ENCODE measurements around the gene TSC22D2.

Gene TSC22D2

DNA sequence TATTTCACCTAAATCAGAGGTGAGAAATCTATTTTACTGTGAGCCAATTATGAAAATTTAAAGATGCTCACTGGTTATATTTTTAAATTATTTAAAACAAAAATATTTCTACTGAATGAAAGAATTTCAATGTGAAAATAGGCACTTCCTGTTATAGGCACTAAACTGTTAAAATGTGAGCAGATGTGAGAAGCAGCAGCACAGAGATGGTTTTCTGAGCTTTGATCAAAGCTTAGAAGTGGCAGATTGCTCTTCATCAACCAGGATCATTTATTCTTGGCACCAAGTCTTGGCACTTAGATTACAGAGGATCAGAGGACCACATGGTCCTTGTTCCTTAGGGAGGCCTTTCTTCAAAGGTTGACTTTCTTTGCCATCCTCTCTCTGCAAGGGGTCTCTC lies 18.0 kb upstream of the TSC22D2 start:
- no peak overlapping the region for H2AFZ ChIP-seq (ENCODE audit: low read depth, low read length, severe bottlenecking)
- H3K9ac ChIP-seq (ENCODE audit: low read length): no peak overlapping the region
- H3K27me3 ChIP-seq (ENCODE audit: low read length): no peaks in the 10 kb centered on the region
- no peak overlapping the region for H3K4me3 ChIP-seq (ENCODE audit: insufficient read depth, low read length, poor library complexity, severe bottlenecking)
- no peaks in the 10 kb centered on the region for H3F3A ChIP-seq (ENCODE audit: insufficient read depth)
- H3K79me2 ChIP-seq (ENCODE audit: insufficient read depth, low read length): no peaks in the 10 kb centered on the region
- TF ChIP-seq EZH2phosphoT487 (conservative IDR thresholded peaks at IDR 0.05; ENCODE audit: low read length): no peak
- TF ChIP-seq, protein P1, sequence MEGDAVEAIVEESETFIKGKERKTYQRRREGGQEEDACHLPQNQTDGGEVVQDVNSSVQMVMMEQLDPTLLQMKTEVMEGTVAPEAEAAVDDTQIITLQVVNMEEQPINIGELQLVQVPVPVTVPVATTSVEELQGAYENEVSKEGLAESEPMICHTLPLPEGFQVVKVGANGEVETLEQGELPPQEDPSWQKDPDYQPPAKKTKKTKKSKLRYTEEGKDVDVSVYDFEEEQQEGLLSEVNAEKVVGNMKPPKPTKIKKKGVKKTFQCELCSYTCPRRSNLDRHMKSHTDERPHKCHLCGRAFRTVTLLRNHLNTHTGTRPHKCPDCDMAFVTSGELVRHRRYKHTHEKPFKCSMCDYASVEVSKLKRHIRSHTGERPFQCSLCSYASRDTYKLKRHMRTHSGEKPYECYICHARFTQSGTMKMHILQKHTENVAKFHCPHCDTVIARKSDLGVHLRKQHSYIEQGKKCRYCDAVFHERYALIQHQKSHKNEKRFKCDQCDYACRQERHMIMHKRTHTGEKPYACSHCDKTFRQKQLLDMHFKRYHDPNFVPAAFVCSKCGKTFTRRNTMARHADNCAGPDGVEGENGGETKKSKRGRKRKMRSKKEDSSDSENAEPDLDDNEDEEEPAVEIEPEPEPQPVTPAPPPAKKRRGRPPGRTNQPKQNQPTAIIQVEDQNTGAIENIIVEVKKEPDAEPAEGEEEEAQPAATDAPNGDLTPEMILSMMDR (IDR thresholded peaks at IDR 0.05; ENCODE audit: insufficient read depth, low read length, poor library complexity, severe bottlenecking): no peak
- H3K4me2 ChIP-seq (ENCODE audit: low read depth, low read length, poor library complexity, severe bottlenecking): no peak overlapping the region
- no peak overlapping the region for H3K27ac ChIP-seq (ENCODE audit: low read depth, low read length)
- no peaks in the 10 kb centered on the region for H3K36me3 ChIP-seq (ENCODE audit: low read length)
- no peaks in the 10 kb centered on the region for H3K9me2 ChIP-seq (replicated peaks; ENCODE audit: insufficient read depth, low read length)
- H4K20me1 ChIP-seq (ENCODE audit: low read depth, low read length): no peaks in the 10 kb centered on the region
- H3K9me3 ChIP-seq (ENCODE audit: insufficient read depth, low read length): no peaks in the 10 kb centered on the region

DNA sequence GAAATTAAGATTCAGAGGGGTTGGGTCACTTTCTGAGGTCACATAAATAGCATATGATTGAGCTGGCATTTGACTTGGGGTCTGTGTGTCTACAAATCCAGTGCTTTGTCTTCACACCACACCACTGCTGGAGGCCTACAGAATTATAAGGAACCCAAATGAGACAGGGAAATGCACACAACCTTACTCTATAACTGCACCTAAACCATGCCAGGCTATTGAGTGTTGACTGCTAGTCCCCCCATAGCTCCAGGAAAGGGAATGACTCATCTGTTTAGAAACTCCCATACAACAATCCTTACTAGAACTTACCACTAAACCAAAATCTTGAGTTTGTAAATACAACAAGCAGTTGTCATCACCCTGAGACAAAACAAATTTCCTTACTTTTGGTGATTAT lies 16.9 kb upstream of the TSC22D2 start:
- no peak overlapping the region for H3K4me2 ChIP-seq (ENCODE audit: low read depth, low read length, poor library complexity, severe bottlenecking)
- no peaks in the 10 kb centered on the region for H3K9me2 ChIP-seq (replicated peaks; ENCODE audit: insufficient read depth, low read length)
- no peak overlapping the region for H3K9ac ChIP-seq (ENCODE audit: low read length)
- no peaks in the 10 kb centered on the region for H3K27me3 ChIP-seq (ENCODE audit: low read length)
- no peak overlapping the region for H3K27ac ChIP-seq (ENCODE audit: low read depth, low read length)
- TF ChIP-seq, protein P1 (IDR thresholded peaks at IDR 0.05; ENCODE audit: insufficient read depth, low read length, poor library complexity, severe bottlenecking): no peak
- no peak for TF ChIP-seq EZH2phosphoT487 (conservative IDR thresholded peaks at IDR 0.05; ENCODE audit: low read length)
- no peaks in the 10 kb centered on the region for H3K36me3 ChIP-seq (ENCODE audit: low read length)
- no peaks in the 10 kb centered on the region for H3K79me2 ChIP-seq (ENCODE audit: insufficient read depth, low read length)
- H3K9me3 ChIP-seq (ENCODE audit: insufficient read depth, low read length): no peaks in the 10 kb centered on the region
- no peaks in the 10 kb centered on the region for H3F3A ChIP-seq (ENCODE audit: insufficient read depth)
- H3K4me3 ChIP-seq (ENCODE audit: insufficient read depth, low read length, poor library complexity, severe bottlenecking): no peak overlapping the region
- H2AFZ ChIP-seq (ENCODE audit: low read depth, low read length, severe bottlenecking): no peak overlapping the region
- no peaks in the 10 kb centered on the region for H4K20me1 ChIP-seq (ENCODE audit: low read depth, low read length)

DNA sequence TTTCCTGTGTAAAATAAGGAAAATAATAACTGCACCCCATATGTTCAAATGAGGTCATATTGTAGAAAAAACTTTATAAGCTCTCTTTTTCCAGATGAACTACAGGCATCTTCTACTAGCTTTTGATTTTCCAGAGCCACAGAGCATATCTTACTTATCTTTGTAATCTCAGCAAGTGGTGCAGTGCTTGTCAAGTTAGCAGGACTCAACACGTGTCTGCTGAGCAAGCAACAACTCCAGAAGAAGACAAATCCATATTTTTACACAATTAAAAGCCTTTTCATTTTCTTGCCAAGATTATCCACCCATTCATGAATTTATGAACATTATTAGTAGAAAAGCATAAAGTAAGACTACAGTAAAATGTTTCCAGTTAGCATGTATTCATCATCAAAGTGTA lies 14.4 kb upstream of the TSC22D2 start:
- Histone ChIP-seq H3F3A (ENCODE audit: insufficient read depth) (no peaks in the 10 kb centered on the region), H3K9me2 (replicated peaks; ENCODE audit: insufficient read depth, low read length) (no peaks in the 10 kb centered on the region), H3K27ac (ENCODE audit: low read depth, low read length) (no peak overlapping the region), H2AFZ (ENCODE audit: low read depth, low read length, severe bottlenecking) (no peak overlapping the region), H3K79me2 (ENCODE audit: insufficient read depth, low read length) (no peaks in the 10 kb centered on the region), H3K36me3 (ENCODE audit: low read length) (no peaks in the 10 kb centered on the region), H3K27me3 (ENCODE audit: low read length) (no peaks in the 10 kb centered on the region), H3K9ac (ENCODE audit: low read length) (no peak overlapping the region), H4K20me1 (ENCODE audit: low read depth, low read length) (no peaks in the 10 kb centered on the region), H3K9me3 (ENCODE audit: insufficient read depth, low read length) (no peaks in the 10 kb centered on the region), H3K4me2 (ENCODE audit: low read depth, low read length, poor library complexity, severe bottlenecking) (no peak overlapping the region), H3K4me3 (ENCODE audit: insufficient read depth, low read length, poor library complexity, severe bottlenecking) (no peak overlapping the region)
- TF ChIP-seq, protein P1 (IDR thresholded peaks at IDR 0.05; ENCODE audit: insufficient read depth, low read length, poor library complexity, severe bottlenecking): no peak
- TF ChIP-seq EZH2phosphoT487 (conservative IDR thresholded peaks at IDR 0.05; ENCODE audit: low read length): no peak
